UCSD-AML1 (cell line): ENCODE results near the gene SUPT7L.

Experiments
- DNase-seq: peaks from one replicate; lab custom pipeline; 2025; ENCODE audit not compliant: unreplicated experiment; lab: John Stamatoyannopoulos, UW

Gene SUPT7L

GRCh38 chr2:27663285-27664153 is at the start of gene SUPT7L, which contains the start of gene SLC4A1AP:
Gene SUPT7L (minus strand): TSS chr2:27663614. CDS start chr2:27662192, 1,422 bp downstream.
Gene SLC4A1AP (plus strand): TSS chr2:27663889. CDS start chr2:27663915, 26 bp downstream.
- DNase-seq = peak; percentile 86

GRCh38 chr2:27713201-27713600 is 49.8 kb upstream of the SUPT7L start:
- no peak for DNase-seq

GRCh38 chr2:27712522-27712921 is 49.1 kb upstream of the SUPT7L start:
- DNase-seq = no peak

GRCh38 chr2:27711804-27712203 is 48.4 kb upstream of the SUPT7L start:
- no peak for DNase-seq

GRCh38 chr2:27710640-27711430 is 47.4 kb upstream of the SUPT7L start:
- DNase-seq = no peak

- no peak for DNase-seq
These were observed 46.7 kb upstream of the SUPT7L start for GRCh38 chr2:27709960-27710575.

GRCh38 chr2:27709326-27709725 is 45.9 kb upstream of the SUPT7L start:
- DNase-seq = no peak

- DNase-seq = no peak
These were observed 45.3 kb upstream of the SUPT7L start for GRCh38 chr2:27708666-27709065.

- DNase-seq = no peak
These were observed 44.8 kb upstream of the SUPT7L start for GRCh38 chr2:27708257-27708654.

GRCh38 chr2:27707462-27708256 is 44.2 kb upstream of the SUPT7L start:
- no peak for DNase-seq

- DNase-seq = no peak
These were observed 42.6 kb upstream of the SUPT7L start for GRCh38 chr2:27705851-27706622.

GRCh38 chr2:27704342-27704876 is 41.0 kb upstream of the SUPT7L start:
- no peak for DNase-seq

- peak; percentile 79 for DNase-seq
These were observed 40.4 kb upstream of the SUPT7L start for GRCh38 chr2:27703638-27704341.

GRCh38 chr2:27702302-27702701 is 38.9 kb upstream of the SUPT7L start:
- DNase-seq = no peak

GRCh38 chr2:27701676-27702075 is 38.3 kb upstream of the SUPT7L start:
- DNase-seq = no peak

GRCh38 chr2:27697660-27698059 is 34.2 kb upstream of the SUPT7L start:
- DNase-seq = no peak

- no peak for DNase-seq
These were observed 26.6 kb upstream of the SUPT7L start for GRCh38 chr2:27690052-27690451.

- DNase-seq = no peak
These were observed 26.0 kb upstream of the SUPT7L start for GRCh38 chr2:27689424-27689823.

- no peak for DNase-seq
These were observed 23.8 kb upstream of the SUPT7L start for GRCh38 chr2:27687232-27687631.
